Stimulated activated CD4-positive, alpha-beta T cell treated with anti-CD3 and anti-CD28 coated beads, Interleukin-15, amount 100 ng/mL, for 48 hours (primary cell): ENCODE results near the gene ARHGAP22.
"Not testable (repeated sequence)": the region's sequence is repeated elsewhere in the genome, so short reads cannot be mapped to it uniquely, and the experiment has no call there.

Source experiments
- DNase-seq, 2 donors: peaks; one replicate each; pipeline ENCODE4 v3.0.0-alpha.2; 2020; ENCODE audit warnings: low read depth in 2 of 2

The ARHGAP22 gene

GRCh38 chr10:48450233-48450740 lies 154.6 kb downstream of the ARHGAP22 start:
- DNase-seq: no peak

- DNase-seq: no peak
Observed at GRCh38 chr10:48449501-48450232, 155.2 kb downstream of the ARHGAP22 start.

DNA sequence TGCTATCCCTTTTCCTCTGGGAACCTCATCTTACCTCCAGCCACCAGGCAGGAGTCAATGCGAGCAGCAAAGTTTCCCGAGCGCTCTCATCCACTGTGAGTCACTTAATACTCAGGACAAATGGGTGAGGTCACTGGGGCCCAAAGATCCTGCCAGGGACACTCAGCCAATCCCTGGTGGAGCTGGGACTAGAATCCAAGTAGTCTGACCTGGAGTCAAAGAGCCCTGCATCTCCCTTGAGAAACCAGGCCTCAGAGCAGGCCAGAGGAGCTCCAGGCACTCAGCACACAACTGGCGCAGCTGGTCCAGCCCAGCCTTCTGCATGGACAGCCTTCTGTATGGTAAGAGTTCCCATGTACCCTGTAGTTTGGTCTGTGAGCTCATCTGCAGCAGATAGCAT lies 156.1 kb downstream of the ARHGAP22 start:
- no peak for DNase-seq

- no peak for DNase-seq
Observed at GRCh38 chr10:48447356-48448215, 157.3 kb downstream of the ARHGAP22 start.

GRCh38 chr10:48446785-48447184 lies 158.1 kb downstream of the ARHGAP22 start:
- no peak for DNase-seq

DNA sequence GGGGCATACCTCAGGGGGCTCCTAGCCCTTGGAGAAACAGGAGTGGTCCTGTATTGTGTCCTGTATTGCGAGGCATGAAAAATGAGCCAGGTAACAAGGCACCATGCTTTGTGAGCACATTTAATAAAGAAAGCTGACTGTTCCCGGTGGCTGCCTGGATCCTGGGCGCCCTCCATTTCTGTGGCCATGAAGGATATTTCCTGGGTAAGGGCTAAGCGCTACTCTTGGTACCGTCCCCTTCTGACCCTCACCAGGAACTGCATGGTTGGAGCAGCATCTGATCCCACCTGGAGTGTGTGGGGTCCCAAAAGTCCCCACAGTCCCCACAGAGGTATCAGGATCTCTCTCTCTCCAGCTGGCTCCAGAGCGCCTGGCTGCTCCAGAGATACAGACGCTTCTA lies 158.9 kb downstream of the ARHGAP22 start:
- DNase-seq: no peak

GRCh38 chr10:48444861-48445841 lies 159.7 kb downstream of the ARHGAP22 start:
- no peak for DNase-seq

- DNase-seq: no peak
Observed at GRCh38 chr10:48444266-48444665, 160.6 kb downstream of the ARHGAP22 start.

DNA sequence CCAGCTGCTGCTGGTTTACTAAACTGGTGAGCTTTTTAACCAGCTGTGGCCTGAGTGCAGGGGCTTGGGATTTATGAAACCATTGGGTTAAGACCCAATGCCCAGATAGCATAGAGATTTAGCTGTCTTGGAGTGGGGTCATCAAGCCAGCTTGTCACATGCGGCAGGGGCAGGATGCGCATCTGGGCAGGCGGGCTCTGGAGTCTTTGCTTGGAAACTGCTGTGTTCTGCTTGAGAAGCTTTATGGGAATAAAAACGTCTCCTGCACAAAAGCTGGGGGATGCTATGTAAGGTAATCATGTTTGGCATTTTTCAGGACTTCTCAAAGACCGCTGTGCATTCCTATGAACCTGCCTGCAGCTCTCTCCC lies 162.1 kb downstream of the ARHGAP22 start:
- no peak for DNase-seq

DNA sequence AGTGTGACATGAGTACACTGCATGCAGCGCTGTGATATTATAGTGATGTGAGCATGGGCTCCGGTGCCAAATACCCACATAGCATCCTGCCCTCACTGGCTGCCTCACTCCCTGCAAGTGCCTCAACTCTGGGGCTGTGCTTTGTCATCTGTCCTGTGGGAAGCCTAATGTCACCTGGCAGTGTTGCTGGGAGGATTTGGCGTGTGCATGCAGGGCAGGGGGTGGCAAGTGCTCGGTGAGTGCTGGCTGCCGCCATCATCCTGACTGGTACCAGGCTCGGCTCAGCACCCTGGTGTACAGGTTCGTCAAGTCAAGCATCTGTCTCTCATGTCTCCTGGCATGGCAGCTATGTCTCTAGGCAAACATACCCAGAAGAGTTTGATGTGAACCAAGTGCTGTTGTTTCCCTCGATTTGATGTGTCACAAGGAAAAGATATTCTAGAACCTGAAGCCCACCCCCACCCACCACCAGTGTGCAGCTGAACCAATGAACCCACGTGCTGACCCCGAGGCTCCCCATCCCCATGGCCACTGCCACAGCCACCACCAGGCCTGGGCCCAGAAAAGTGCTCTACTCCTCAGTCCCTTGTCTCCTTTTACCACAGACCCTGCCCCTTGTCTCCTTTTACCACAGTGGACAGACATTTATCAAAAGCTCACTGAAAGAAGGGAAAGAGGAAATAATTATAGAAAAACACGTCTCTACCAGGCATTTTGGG lies 162.6 kb downstream of the ARHGAP22 start:
- DNase-seq: no peak

GRCh38 chr10:48440771-48441170 lies 164.1 kb downstream of the ARHGAP22 start:
- no peak for DNase-seq

DNA sequence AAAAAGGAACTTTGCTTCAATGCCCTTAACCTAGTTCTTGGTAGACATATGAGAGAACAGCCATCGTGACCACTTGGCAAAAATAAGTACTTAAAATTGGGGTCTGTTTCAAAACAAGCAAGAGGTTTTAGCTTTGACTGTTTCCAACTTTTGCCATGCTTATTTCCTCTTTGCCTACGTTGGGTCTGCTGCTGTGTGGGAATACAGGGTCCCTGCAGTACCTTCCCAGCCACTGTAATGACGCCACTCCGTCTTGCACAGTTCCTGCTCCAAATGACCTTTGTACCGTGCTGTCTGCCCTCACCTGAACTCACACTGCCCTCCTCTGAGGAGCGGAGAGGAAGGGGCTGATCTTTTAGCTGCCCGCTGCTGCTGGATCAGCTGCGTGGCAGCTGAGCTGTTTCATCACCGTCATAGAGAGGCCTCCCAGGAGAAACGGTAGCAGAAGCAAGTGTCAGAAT lies 165.3 kb downstream of the ARHGAP22 start:
- no peak for DNase-seq

- no peak for DNase-seq
Observed at GRCh38 chr10:48439031-48439430, 165.8 kb downstream of the ARHGAP22 start.

GRCh38 chr10:48437546-48437945 lies 167.3 kb downstream of the ARHGAP22 start:
- no peak for DNase-seq

DNA sequence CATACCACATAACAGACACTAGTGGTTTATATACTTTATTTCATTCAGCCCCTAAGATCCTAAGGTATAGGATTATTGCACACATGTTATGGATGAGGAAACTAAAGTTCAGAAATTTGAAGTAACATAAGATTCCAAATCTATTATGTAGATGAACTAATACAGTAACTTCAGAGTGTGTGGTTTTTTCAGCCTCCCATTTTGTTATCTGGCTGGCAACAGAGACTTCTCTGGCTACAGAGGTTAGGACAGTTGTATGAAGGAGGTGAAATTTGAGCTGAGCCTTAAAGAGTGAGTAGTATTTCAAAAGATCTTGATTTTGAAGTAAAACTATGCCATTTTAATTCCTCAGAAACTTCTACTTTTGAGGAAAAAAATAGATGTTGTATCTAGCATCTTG lies 173.0 kb downstream of the ARHGAP22 start:
- no peak for DNase-seq

DNA sequence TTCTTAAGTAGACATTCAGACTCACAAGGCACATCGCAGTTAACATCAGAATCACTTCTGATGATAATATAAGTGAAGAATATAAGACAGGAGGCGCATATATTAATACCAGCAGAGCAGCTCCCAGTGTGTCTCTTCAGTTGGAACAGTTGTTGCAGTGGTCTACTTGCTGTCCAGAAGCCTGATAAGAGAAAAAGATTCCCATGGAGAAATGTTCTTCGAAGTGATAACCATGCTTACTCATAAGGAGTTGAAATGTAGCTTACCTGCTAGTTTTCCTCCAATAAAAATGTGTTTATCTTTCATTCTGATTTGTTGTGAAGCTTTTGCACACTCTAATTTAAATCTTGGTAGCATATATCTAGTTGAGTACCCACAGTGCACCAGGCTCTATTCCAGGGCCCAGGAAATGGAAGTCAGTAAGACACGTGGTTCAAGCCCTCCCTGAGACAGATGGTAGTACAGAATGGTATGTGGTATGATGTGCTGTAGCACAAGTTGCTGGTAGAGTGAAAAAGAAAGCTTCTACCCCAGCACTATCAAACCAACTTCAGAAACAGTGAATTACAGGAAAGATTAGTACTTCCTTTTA lies 174.4 kb downstream of the ARHGAP22 start:
- no peak for DNase-seq

- no peak for DNase-seq
Observed at GRCh38 chr10:48429309-48429708, 175.6 kb downstream of the ARHGAP22 start.

GRCh38 chr10:48428896-48429295 lies 176.0 kb downstream of the ARHGAP22 start:
- DNase-seq: no peak

DNA sequence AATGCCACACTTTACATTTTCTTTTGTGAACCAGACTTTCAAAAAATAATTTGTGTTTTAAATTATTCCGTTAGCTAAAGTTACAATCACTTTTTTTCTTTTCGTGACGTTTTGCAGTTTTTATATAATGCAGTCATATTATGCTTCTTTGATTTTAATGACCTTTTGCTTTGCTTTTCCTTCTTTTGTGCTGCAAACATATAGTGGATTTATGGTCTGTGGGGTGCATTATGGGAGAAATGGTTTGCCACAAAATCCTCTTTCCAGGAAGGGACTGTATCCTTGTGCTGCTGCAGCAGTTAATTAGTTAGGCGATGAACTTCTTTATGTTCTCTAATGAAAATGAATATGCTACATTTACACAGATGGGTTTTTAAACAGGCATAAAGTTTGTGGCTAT lies 181.0 kb downstream of the ARHGAP22 start:
- no peak for DNase-seq

DNA sequence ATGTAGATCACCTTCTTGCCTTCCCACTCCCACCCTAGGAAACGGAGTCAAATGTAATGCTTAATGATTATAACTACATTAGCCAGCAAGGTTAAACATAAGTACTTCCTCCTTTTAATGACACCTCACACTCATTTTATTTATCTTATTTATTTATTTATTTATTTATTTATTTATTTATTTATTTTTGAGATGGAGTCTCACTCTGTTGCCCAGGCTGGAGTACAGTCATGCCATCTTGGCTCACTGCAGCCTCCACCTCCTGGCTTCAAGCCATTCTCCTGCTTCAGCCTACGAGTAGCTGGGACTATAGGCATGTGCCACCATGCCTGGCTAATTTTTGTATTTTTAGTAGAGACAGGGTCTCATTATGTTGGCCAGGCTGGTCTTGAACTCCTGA lies 183.0 kb downstream of the ARHGAP22 start:
- DNase-seq: not testable (repeated sequence)

DNA sequence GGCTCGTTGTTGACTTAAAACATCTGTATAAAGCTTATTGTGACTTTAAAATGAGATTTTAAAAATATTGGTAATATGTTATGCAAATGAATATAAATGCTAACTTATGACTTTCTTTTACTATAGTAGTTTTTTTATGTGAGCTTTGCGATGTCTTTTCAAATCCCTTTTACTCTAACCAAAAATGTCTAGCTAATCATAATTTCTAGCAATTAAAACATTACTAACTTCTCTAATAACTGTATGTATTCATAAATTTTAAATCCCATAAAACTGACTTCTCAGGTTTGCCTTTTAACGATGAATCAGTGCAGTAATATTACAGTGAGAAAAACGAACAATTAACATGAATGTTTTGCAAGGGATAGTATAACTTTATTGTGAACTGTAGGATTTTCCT lies 185.2 kb downstream of the ARHGAP22 start:
- DNase-seq: no peak
